IMR-90 (cell line): Measurements from ENCODE around the gene GATAD2A. TPM values are rescaled to one million over a fixed set of nuclear protein-coding genes. Genes with fewer than 3 reads are reported as not detected.
A peak's percentile ranks its signal among the peaks of the same experiment; 100 is the strongest.

ENCODE experiments used
- ATAC-seq: fragments of 200-7000 bp; cut with Tn5 transposase; 2 replicates; pipeline ENCODE4 v1.9.1; 2020; ENCODE audit warnings: low read depth, mild to moderate bottlenecking, moderate library complexity
- BruUV-seq: library from RNA; stranded (reverse); fragments of 400-500 nt; replicated peaks from 2 replicates; lab custom pipeline; 2021; lab: Mats Ljungman, UMichigan
- CTCF ChIA-PET: fragments of 300-600 bp; formaldehyde crosslinking; extraction: SDS; loops from one replicate; lab custom pipeline; 2021; ENCODE audit warnings: antibody characterized with exemption; lab: Yijun Ruan, JAX
- POLR2A ChIA-PET: fragments of 300-600 bp; sonication (Branson Sonifier 250); formaldehyde crosslinking; loops from one replicate; lab custom pipeline; 2022; ENCODE audit warnings: antibody characterized with exemption; ENCODE audit not compliant: unreplicated experiment; lab: Charles Lee
- DNase-seq: peaks from one replicate; pipeline ENCODE4 v3.0.0; 2013
- H2AFZ ChIP-seq: replicated peaks from 2 replicates; pipeline ENCODE3; 2013; ENCODE audit warnings: low read length, mild to moderate bottlenecking; ENCODE audit not compliant: poor library complexity
- H2AK5ac ChIP-seq: 2 replicates; pipeline ENCODE4 v1.6.1; 2013; ENCODE audit warnings: low read depth, low read length, inconsistent platforms
- H2AK9ac ChIP-seq: replicated peaks from 2 replicates; pipeline ENCODE3; 2013; ENCODE audit warnings: mild to moderate bottlenecking, low read depth, low read length, moderate library complexity; ENCODE audit not compliant: poor library complexity
- H2BK120ac ChIP-seq: 2 replicates; pipeline ENCODE4 v1.6.1; 2013; ENCODE audit warnings: low read depth, low read length, inconsistent platforms
- H2BK15ac ChIP-seq: 3 replicates; pipeline ENCODE4 v1.6.1; 2013; ENCODE audit warnings: low read depth, low read length, inconsistent platforms
- H2BK20ac ChIP-seq: 2 replicates; pipeline ENCODE4 v1.6.1; 2013; ENCODE audit warnings: low read depth, mild to moderate bottlenecking, inconsistent platforms, low read length, moderate library complexity
- H2BK5ac ChIP-seq: 2 replicates; pipeline ENCODE4 v1.6.1; 2013; ENCODE audit warnings: mild to moderate bottlenecking, low read depth, low read length, inconsistent platforms; ENCODE audit not compliant: poor library complexity, severe bottlenecking
- H3K14ac ChIP-seq: replicated peaks from 2 replicates; pipeline ENCODE4 v1.6.1; 2013; ENCODE audit warnings: low read depth, low read length, inconsistent platforms
- H3K18ac ChIP-seq: 2 replicates; pipeline ENCODE4 v1.6.1; 2013; ENCODE audit warnings: low read depth, low read length, control low read depth
- H3K23ac ChIP-seq: 2 replicates; pipeline ENCODE4 v1.6.1; 2013; ENCODE audit warnings: low read depth, low read length, inconsistent platforms
- H3K27ac ChIP-seq: 2 replicates; pipeline ENCODE4 v1.5.1; 2013; ENCODE audit warnings: mild to moderate bottlenecking, control low read depth, low read length; ENCODE audit not compliant: insufficient read depth
- H3K27me3 ChIP-seq: 2 replicates; pipeline ENCODE4 v1.6.1; 2013; ENCODE audit warnings: low read length; ENCODE audit not compliant: control insufficient read depth, insufficient read depth
- H3K36me3 ChIP-seq: 2 replicates; pipeline ENCODE4 v1.6.1; 2013; ENCODE audit warnings: low read length, mixed read lengths; ENCODE audit not compliant: control insufficient read depth, insufficient read depth
- H3K4ac ChIP-seq: 2 replicates; pipeline ENCODE4 v1.6.1; 2013; ENCODE audit warnings: low read depth, low read length, inconsistent platforms
- H3K4me1 ChIP-seq: 2 replicates; pipeline ENCODE4 v1.6.1; 2013; ENCODE audit warnings: low read length, mixed read lengths; ENCODE audit not compliant: control insufficient read depth, insufficient read depth
- H3K4me2 ChIP-seq: 2 replicates; pipeline ENCODE4 v1.6.1; 2013; ENCODE audit warnings: low read depth, mild to moderate bottlenecking, control low read depth, low read length, moderate library complexity
- H3K4me3 ChIP-seq: 2 replicates; pipeline ENCODE4 v1.5.1; 2013; ENCODE audit warnings: low read depth, mild to moderate bottlenecking, control low read depth, low read length, moderate library complexity; ENCODE audit not compliant: insufficient read depth
- H3K56ac ChIP-seq: 2 replicates; pipeline ENCODE4 v1.6.1; 2013; ENCODE audit warnings: low read length, inconsistent platforms; ENCODE audit not compliant: insufficient read depth; ENCODE audit errors: extremely low read depth
- H3K79me1 ChIP-seq, 2 experiments: 2 replicates each; pipeline ENCODE4 v1.6.1; 2013; ENCODE audit warnings: low read length in 2 of 2, inconsistent platforms in 1 of 2, low read depth in 1 of 2
- H3K9ac ChIP-seq: 2 replicates; pipeline ENCODE4 v1.6.1; 2013; ENCODE audit warnings: low read depth, low read length, control low read depth
- H3K9me1 ChIP-seq: 2 replicates; pipeline ENCODE4 v1.6.1; 2013; ENCODE audit warnings: low read length, inconsistent platforms; ENCODE audit not compliant: insufficient read depth
- H3K9me3 ChIP-seq: 2 replicates; pipeline ENCODE4 v1.6.1; 2013; ENCODE audit warnings: low read length; ENCODE audit not compliant: control insufficient read depth, insufficient read depth
- H4K20me1 ChIP-seq: 2 replicates; pipeline ENCODE4 v1.6.1; 2013; ENCODE audit warnings: low read length, inconsistent platforms; ENCODE audit not compliant: insufficient read depth
- H4K5ac ChIP-seq: 2 replicates; pipeline ENCODE4 v1.6.1; 2013; ENCODE audit warnings: mild to moderate bottlenecking, low read depth, low read length, control low read depth
- H4K8ac ChIP-seq, 2 experiments: 2 replicates each; pipeline ENCODE4 v1.6.1; 2013; ENCODE audit warnings: low read depth in 2 of 2, low read length in 2 of 2, control low read depth in 1 of 2, inconsistent platforms in 1 of 2
- H4K91ac ChIP-seq: 2 replicates; pipeline ENCODE4 v1.6.1; 2013; ENCODE audit warnings: low read depth, low read length, inconsistent platforms; ENCODE audit not compliant: insufficient read depth
- BHLHE40 ChIP-seq: fragments of 150-350 bp; IDR thresholded peaks from 2 replicates; pipeline ENCODE4 v1.6.1; 2016; ENCODE audit warnings: mild to moderate bottlenecking, low read depth, low read length
- CTCF ChIP-seq: conservative IDR thresholded peaks from 2 replicates; pipeline ENCODE4 v1.5.1; 2012; ENCODE audit warnings: mild to moderate bottlenecking, low read depth, low read length, improper control_type of control experiment
- MAFK ChIP-seq: IDR thresholded peaks from 2 replicates; pipeline ENCODE4 v1.6.1; 2012; ENCODE audit warnings: low read depth, low read length, improper control_type of control experiment
- MAZ ChIP-seq: IDR thresholded peaks from 2 replicates; pipeline ENCODE4 v1.6.1; 2012; ENCODE audit warnings: low read depth, mild to moderate bottlenecking, low read length, improper control_type of control experiment, moderate library complexity, borderline replicate concordance
- NFE2L2 ChIP-seq: fragments of 150-350 bp; IDR thresholded peaks from 2 replicates; pipeline ENCODE4 v1.6.1; 2016; ENCODE audit warnings: low read depth, mild to moderate bottlenecking, low read length
- POLR2A ChIP-seq: IDR thresholded peaks from 2 replicates; pipeline ENCODE4 v1.6.1; 2012; ENCODE audit warnings: mild to moderate bottlenecking, low read depth, low read length
- SMC3 ChIP-seq: fragments of 150-350 bp; IDR thresholded peaks from 2 replicates; pipeline ENCODE4 v1.6.1; 2016; ENCODE audit warnings: low read depth, mild to moderate bottlenecking, antibody characterized with exemption, low read length, moderate library complexity
- WGBS, 2 experiments: methylation state at CpG; one replicate each; pipeline versions ENCODE4 v1.1.5 to v1.1.7; 2013; ENCODE audit warnings: missing lambda C conversion rate in 2 of 2; ENCODE audit not compliant: insufficient read length in 1 of 2; ENCODE audit errors: extremely low coverage in 2 of 2; 5-methylcytosine and 5-hydroxymethylcytosine counted together
- dilution Hi-C: fragments of 300-500 bp; cut with HindIII; formaldehyde crosslinking; loops from one replicate; pipeline ENCODE4 v1.14.3; 2018; ENCODE audit warnings: low sequenced_read_pairs; ENCODE audit not compliant: unreplicated experiment
- in situ Hi-C: fragments of 300-500 bp; cut with MboI; formaldehyde crosslinking; loops from 3 replicates; pipeline ENCODE4 v1.14.3; 2019; ENCODE audit warnings: low sequenced_read_pairs, inconsistent platforms, mixed read lengths
- intact Hi-C: fragments of 100-400 bp; cut with micrococcal nuclease; formaldehyde crosslinking; loops from 2 replicates; pipeline ENCODE4 v1.10.0; 2022
- polyA plus RNA-seq, 3 experiments: library from polyadenylated mRNA; depleted of rRNA; stranded (reverse); fragments of >200 nt; gene quantifications; 2 replicates each; pipeline ENCODE4 v1.2.3, GENCODE V29; 2012; ENCODE audit warnings: low replicate concordance in 1 of 3
- total RNA-seq: library from RNA; depleted of rRNA; stranded (reverse); fragments of >200 nt; gene quantifications from 2 replicates; pipeline ENCODE4 v1.2.3, GENCODE V29; 2012

GATAD2A gene
- total and polyA plus RNA-seq, 2 of the 4 experiments (the other 2 are of a cell fraction): 23.5 to 33.2 TPM

GRCh38 chr19:19443902-19444680, 38.6 kb downstream of the GATAD2A start:
- Histone ChIP-seq H2AK5ac (peak overlapping the region; percentile 51), H4K91ac (no peak overlapping the region)

More at GRCh38 chr19:19443902-19444680, 38.6 kb downstream of the GATAD2A start:
- H2AK9ac ChIP-seq: no peak overlapping the region
- WGBS, 2 experiments: no CpG with 5 or more reads among the region's 11 CpGs
- no peak overlapping the region for H2BK20ac ChIP-seq
- no peak for TF ChIP-seq CTCF
- TF ChIP-seq NFE2L2: no peak
- no peak for TF ChIP-seq MAZ
- TF ChIP-seq BHLHE40: no peak
- TF ChIP-seq SMC3: no peak
- TF ChIP-seq POLR2A: no peak
- TF ChIP-seq MAFK: no peak
- no peak overlapping the region for H3K56ac ChIP-seq
- no peak overlapping the region for H2BK15ac ChIP-seq
- no peak for DNase-seq
- H4K8ac ChIP-seq: peak overlapping the region in 1 of 2 experiments; percentile 35; a peak in 1 of 4 replicates
- H3K27me3 ChIP-seq: no peaks in the 10 kb centered on the region
- H3K27ac ChIP-seq: no peak overlapping the region
- peaks cover 82% of the 10 kb centered on the region for H4K20me1 ChIP-seq
- no peak overlapping the region for H2BK120ac ChIP-seq
- H3K4me2 ChIP-seq: no peak overlapping the region
- H3K4me3 ChIP-seq: no peak overlapping the region
- H3K9me1 ChIP-seq: peaks cover 34% of the 10 kb centered on the region
- no peak overlapping the region for H3K23ac ChIP-seq
- in situ Hi-C loops: no loop called here
- BruUV-seq: no TSS peak
- no peak overlapping the region for H3K9ac ChIP-seq
- H2AFZ ChIP-seq: no peak overlapping the region
- intact Hi-C loops: no loop called here
- H3K4me1 ChIP-seq: peaks cover 9% of the 10 kb centered on the region
- no peak overlapping the region for H4K5ac ChIP-seq
- H3K9me3 ChIP-seq: no peaks in the 10 kb centered on the region
- no peak overlapping the region for H2BK5ac ChIP-seq
- H3K18ac ChIP-seq: no peak overlapping the region
- H3K4ac ChIP-seq: peak overlapping the region; percentile 51; the same call in 1 of the 2 replicates
- dilution Hi-C loops: no loop called here
- H3K79me1 ChIP-seq: peaks cover 22 to 83% of the 10 kb centered on the region in 2 experiments
- H3K14ac ChIP-seq: no peak overlapping the region
- peaks cover 3% of the 10 kb centered on the region for H3K36me3 ChIP-seq
- no peak for ATAC-seq
- CTCF ChIA-PET: no interaction called here
- POLR2A ChIA-PET: no interaction called here
